BJ (cell line): ENCODE results near the gene NES. TPM values are rescaled to one million over a fixed set of nuclear protein-coding genes. Genes with fewer than 3 reads are reported as not detected.
A peak's percentile ranks its signal among the peaks of the same experiment; 100 is the strongest.

Source experiments
- CTCF ChIA-PET: fragments of 350-600 bp; formaldehyde crosslinking; extraction: SDS; loops from one replicate; lab custom pipeline; 2021; ENCODE audit warnings: antibody characterized with exemption, inconsistent platforms; lab: Yijun Ruan, JAX
- POLR2A ChIA-PET: fragments of 300-600 bp; sonication (Branson Sonifier 250); formaldehyde crosslinking; extraction: SDS; loops from one replicate; lab custom pipeline; 2021; ENCODE audit warnings: antibody characterized with exemption; lab: Charles Lee
- DNase-seq: peaks from one replicate; pipeline ENCODE4 v3.0.0-alpha.2; 2011; ENCODE audit warnings: low read depth
- H3K27me3 ChIP-seq: 2 replicates; pipeline ENCODE4 v1.6.0; 2011; ENCODE audit warnings: low read length; ENCODE audit not compliant: control insufficient read depth, insufficient read depth
- H3K36me3 ChIP-seq: 2 replicates; pipeline ENCODE4 v1.5.1; 2011; ENCODE audit warnings: low read length; ENCODE audit not compliant: control insufficient read depth, insufficient read depth
- H3K4me3 ChIP-seq: 2 replicates; pipeline ENCODE4 v1.5.1; 2011; ENCODE audit warnings: low read depth, mild to moderate bottlenecking, control low read depth, low read length
- polyA plus RNA-seq: library from polyadenylated mRNA; depleted of rRNA; stranded (reverse); fragments of >200 nt; gene quantifications from 2 replicates; pipeline ENCODE4 v1.2.3, GENCODE V29; 2011
- TF ChIP-seq, protein P1 (sequence below): IDR thresholded peaks from 2 replicates; pipeline ENCODE4 v1.5.1; 2011; ENCODE audit warnings: low read depth, mild to moderate bottlenecking, control low read depth, inconsistent platforms, low read length, moderate library complexity; ENCODE audit not compliant: insufficient read depth

The NES gene
- polyA plus RNA-seq, 1 experiment: 17.5 TPM

DNA sequence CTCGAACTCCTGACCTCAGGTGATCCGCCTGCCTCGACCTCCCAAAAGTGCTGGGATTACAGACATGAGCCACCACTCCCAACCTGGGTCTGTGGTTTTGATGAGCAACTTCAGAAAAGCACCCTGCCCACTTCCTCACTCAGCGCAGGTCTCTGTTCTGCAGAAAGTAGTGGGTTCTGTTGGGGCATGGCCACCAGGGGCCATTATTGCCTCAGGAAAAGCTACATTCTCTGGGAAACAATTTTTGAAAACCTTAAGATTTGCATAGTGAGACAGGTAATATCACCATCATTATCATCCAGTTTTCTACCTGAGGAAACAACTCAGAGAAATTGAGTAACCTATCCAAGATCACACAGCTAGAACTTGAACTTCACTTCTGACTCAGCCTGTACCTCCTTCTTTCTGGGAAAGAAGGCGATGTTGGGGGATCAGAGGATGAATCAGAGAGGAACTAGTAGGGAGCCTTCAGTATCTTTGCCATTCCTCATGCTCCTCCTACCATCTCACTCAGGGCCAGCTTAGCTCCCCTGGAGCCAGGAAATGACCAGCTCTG is 7.1 kb upstream of the NES start:
- ChIA-PET CTCF (interaction anchor here (0.8 to 31.9 kb wide), 7 partner anchors 6 to 244 kb away, joined by 3 to 1556 read pairs (median 117); partner anchors contain the start of genes CRABP2, INSRR, ISG20L2 and METTL25B), POLR2A (no interaction called here)
- Histone ChIP-seq H3K36me3 (no peaks in the 10 kb centered on the region), H3K4me3 (no peak overlapping the region), H3K27me3 (no peaks in the 10 kb centered on the region)
- TF ChIP-seq, protein P1, sequence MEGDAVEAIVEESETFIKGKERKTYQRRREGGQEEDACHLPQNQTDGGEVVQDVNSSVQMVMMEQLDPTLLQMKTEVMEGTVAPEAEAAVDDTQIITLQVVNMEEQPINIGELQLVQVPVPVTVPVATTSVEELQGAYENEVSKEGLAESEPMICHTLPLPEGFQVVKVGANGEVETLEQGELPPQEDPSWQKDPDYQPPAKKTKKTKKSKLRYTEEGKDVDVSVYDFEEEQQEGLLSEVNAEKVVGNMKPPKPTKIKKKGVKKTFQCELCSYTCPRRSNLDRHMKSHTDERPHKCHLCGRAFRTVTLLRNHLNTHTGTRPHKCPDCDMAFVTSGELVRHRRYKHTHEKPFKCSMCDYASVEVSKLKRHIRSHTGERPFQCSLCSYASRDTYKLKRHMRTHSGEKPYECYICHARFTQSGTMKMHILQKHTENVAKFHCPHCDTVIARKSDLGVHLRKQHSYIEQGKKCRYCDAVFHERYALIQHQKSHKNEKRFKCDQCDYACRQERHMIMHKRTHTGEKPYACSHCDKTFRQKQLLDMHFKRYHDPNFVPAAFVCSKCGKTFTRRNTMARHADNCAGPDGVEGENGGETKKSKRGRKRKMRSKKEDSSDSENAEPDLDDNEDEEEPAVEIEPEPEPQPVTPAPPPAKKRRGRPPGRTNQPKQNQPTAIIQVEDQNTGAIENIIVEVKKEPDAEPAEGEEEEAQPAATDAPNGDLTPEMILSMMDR: peak; percentile 23; the same call in 1 of the 2 replicates
- no peak for DNase-seq

DNA sequence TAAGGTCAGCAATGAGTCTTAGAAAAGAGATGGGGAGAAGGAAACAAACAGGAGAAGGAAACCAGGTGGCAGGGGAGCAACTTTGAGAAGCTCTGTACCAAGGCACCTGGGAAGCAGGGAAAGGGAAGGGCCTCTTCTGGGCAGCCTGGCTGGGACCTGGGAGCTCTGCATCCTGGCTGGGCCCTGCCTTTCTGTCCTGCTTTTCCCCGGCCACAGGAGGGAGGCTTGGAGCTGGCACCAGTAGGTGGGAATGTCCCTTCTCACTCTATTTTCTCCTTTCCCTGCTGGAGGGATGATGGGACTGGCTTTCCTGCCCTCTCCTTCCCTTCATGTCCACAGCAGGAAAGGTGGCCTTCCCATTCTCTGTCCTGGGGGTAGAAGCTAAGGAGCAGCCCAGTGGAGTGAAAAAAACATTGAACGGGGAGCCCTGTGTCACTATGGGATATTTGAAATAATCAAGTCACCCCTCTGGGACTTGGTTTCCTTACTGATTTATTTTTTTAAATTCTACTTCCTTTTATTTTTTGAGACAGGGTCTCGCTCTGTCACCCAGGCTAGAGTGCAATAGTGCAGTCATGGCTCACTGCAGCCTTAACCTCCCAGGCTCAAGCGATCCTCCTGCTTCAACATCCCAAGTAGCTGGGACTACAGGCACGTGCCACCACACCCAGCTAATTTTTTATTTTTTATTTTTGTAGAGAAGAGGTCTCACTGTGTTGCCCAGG is 5.1 kb upstream of the NES start:
- H3K36me3 ChIP-seq: no peaks in the 10 kb centered on the region
- CTCF ChIA-PET: interaction anchor here (0.9 to 31.9 kb wide), 7 partner anchors 6 to 208 kb away, joined by 3 to 1556 read pairs (median 117); partner anchors contain the start of genes CRABP2, ISG20L2, METTL25B and NTRK1
- DNase-seq: no peak

DNA sequence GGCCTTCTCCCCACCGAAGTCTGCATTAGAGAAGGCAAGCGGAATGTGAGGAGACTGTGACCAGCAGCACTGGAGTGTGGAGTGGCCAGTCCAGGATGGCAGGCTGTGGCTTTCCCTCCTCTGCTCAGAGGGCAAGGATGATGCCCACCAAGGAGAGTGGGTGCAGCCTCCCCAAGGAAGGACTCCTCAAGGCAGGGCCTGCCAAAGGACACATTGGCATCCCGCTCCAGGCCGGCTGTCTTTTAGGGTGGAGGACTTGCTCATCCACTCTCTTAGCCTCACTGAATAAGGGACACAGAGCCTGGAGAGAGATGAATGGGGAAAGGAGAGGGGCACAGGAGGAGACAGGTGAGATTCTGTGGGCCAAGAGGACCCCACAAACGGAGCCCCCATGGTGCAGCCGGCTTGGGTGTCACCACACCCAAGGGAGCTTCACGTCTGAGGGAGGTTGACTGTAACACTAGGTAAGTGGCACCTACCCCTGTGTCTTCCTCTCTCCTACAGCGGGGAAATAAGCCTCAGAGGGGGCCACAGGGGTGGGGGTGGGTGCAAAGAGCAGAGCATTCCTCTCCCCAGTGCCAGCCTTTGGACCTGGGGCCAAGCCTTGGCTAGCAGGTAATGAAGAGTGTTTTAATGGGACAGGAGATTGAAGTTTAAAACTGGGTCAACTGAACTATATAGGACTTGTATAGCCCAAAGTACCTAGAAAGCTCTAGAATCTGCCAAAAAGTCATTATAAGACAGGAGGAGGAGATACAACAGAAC is 4.2 kb upstream of the NES start:
- ChIA-PET CTCF (interaction anchor here (1.1 to 31.9 kb wide), 5 partner anchors 7 to 55 kb away, joined by 3 to 1556 read pairs (median 155); partner anchors contain the start of genes CRABP2, ISG20L2 and METTL25B), POLR2A (interaction anchor here (0.6 kb wide), 1 partner anchor 27 kb away, joined by 3 read pairs; no protein-coding TSS in a partner anchor)
- TF ChIP-seq, protein P1: no peak
- H3K27me3 ChIP-seq: no peaks in the 10 kb centered on the region
- no peak overlapping the region for H3K4me3 ChIP-seq
- H3K36me3 ChIP-seq: no peaks in the 10 kb centered on the region
- no peak for DNase-seq

More for the DNA sequence above, 5.1 kb upstream of the NES start:
- H3K4me3 ChIP-seq: no peak overlapping the region
- H3K27me3 ChIP-seq: no peaks in the 10 kb centered on the region
- POLR2A ChIA-PET: interaction anchor here (0.6 kb wide), 1 partner anchor 26 kb away, joined by 3 read pairs; no protein-coding TSS in a partner anchor
- TF ChIP-seq, protein P1: no peak

DNA sequence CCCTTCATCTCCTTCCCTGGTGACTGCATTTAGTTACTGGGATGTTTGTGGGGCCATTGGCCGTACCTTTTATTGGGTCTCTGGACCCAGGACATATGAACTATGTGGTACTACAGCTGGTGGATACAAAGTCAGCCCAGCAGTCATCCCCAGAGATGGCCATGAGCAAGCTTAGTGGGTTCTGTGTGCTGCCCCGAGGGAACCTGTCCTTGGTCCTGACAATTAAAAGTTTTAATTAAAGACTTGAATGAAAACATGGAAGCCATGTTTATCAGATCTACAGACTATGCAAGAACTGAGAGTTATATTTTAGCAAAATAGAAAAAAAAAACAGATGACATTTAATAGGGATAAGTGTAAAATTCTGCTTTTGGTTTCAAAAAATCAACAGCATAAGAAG is 2.8 kb upstream of the NES start:
- H3K4me3 ChIP-seq: no peak overlapping the region
- H3K27me3 ChIP-seq: no peaks in the 10 kb centered on the region
- H3K36me3 ChIP-seq: no peaks in the 10 kb centered on the region
- CTCF ChIA-PET: interaction anchor here (0.9 to 31.9 kb wide), 7 partner anchors 8 to 248 kb away, joined by 3 to 1556 read pairs (median 117); partner anchors contain the start of genes CRABP2, ISG20L2 and METTL25B
- DNase-seq: no peak
- TF ChIP-seq, protein P1: no peak
- POLR2A ChIA-PET: no interaction called here
